HS-27A (cell line): ENCODE measurements around the gene MRPL11.
"Not testable (repeated sequence)": the region's sequence is repeated elsewhere in the genome, so short reads cannot be mapped to it uniquely, and the experiment has no call there.

Experiments
- DNase-seq: peaks from one replicate; pipeline ENCODE4 v3.0.0-alpha.2; 2012; ENCODE audit warnings: low read depth, missing footprints

Gene MRPL11

GRCh38 chr11:66467034-66467659 lies 28.5 kb upstream of the MRPL11 start:
- no peak for DNase-seq

- peak; percentile 70 for DNase-seq
These were observed 27.8 kb upstream of the MRPL11 start, which contains the start of gene PELI3 for GRCh38 chr11:66466225-66467033. PELI3 (plus strand) TSS chr11:66466905; CDS start chr11:66468129, 1,224 bp downstream.

DNA sequence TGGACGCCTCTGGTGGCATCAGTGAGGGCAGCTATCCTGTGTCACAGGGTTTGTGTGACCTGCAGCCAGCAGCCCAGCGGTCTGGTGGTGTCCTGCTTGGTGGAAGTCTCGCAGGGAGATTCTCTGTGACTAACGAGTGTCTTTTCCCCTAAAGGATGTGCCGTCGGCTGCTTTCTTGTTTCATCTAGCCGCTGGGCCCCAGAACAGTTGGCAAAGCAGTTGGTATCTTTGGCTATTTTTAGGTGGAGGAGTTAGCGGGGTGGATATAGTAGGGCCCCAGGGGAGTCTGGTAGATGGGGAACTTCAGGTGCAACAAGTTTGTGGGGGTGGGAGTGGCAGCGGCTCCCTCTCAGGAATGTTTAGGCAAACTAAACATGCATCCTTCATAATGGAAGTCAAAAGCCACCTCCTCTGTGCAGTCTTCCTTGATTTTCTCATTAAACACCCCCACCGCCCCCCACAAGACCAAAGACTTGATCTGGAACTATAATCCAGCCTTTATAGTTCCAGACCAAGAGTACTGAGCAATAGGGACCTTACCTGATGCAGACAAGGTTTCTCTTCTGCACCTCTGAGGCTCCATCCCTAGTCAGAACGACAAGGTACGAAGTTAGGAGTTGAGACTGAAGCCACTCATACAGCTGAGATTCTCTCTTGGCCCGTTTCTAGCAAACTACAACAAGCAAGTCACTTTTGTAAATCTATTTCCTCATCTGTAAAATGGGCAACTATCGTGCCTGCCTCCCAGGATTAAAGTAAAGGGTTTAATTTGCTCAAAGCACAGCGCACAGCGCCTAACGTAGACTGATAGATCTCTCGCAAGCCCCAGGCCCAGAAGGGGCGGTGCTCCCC lies 27.0 kb upstream of the MRPL11 start:
- DNase-seq = no peak

GRCh38 chr11:66464916-66465315 lies 26.3 kb upstream of the MRPL11 start:
- DNase-seq = no peak

DNA sequence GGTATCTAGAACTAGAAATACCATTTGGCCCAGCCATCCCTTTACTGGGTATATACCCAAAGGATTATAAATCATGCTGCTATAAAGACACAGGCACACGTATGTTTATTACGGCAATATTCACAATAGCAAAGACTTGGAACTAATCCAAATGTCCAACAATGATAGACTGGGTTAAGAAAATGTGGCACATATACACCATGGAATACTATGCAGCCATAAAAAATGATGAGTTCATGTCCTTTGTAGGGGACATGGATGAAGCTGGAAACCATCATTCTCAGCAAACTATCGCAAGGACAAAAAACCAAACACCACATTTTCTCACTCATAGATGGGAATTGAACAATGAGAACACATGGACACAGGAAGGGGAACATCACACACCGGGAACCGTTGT lies 25.5 kb upstream of the MRPL11 start:
- not testable (repeated sequence) for DNase-seq

DNA sequence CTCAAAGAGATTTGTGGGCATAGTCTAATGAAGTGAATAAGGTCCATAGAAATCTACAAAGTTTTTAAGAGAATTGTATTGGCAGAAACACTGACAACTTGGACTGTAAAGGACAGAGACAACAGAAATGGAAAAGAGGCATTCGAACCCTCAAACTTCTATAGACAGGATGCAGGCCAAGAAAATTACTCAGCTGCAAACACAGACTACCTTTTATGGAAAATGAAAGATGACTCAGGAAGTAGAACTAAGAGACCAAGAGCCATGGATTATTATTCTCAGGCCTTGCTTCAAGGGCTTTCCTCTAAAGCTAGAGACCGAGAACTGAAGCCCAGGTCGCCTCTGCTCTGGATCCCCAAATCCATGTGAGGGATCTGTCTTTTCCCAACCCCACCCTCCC lies 24.3 kb upstream of the MRPL11 start:
- DNase-seq = no peak

DNA sequence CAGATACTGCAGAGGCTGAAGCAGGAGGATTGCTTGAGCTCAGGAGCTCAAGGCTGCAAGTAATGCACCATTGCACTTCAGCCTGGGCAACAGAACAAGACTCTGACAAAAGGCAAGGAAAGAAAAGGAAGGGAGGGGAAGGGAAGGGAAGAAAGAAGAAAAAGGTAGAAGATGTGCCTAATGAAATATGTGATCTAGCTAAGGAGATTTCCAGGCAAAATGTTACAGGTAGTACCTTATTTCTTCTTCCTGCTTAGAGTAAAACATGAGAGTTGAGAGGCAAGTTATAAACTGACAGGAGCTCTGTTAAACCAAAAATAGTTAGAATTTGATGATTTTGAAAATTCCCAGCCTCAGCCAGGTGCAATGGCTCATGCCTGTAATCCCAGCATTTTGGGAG lies 23.4 kb upstream of the MRPL11 start:
- no peak for DNase-seq

GRCh38 chr11:66459138-66459778 lies 20.6 kb upstream of the MRPL11 start:
- no peak for DNase-seq

DNA sequence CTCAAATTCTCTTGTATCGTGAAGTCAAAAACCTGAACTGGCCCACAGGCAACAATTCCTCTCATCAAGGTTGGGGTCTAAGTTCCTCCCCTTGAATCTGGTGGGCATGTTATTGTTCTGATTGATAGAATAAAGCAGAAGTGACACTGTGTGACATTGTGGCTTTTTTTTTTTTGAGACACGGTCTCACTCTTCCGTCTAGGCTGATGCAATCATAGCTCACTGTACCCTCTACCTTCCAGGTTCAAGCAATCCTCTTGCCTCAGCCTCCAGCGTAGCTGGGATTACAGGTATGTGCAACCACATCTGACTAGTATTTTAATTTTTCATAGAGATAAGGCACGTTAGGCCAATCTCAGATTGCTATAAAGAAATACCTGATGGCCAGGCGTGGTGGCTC lies 19.2 kb upstream of the MRPL11 start:
- DNase-seq = no peak

DNA sequence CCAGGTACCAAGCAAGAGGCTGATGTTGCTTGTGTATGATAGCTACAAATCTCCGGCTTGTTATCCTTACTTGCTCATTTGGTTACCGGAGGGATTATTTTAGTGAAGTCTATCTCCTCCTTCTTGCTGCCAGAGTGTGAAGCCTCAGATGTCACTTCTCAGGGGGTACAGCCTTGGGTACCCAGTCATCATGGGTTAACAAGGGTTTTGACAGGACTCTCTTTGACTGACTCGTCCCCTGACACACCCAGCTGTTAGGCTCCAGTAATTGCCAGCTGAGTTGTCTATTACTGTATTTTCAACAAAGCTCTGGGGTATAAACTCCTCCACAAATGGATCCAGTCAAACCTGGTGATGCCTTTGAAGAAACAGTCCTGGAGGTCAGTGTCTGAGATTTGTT lies 16.2 kb upstream of the MRPL11 start:
- no peak for DNase-seq

GRCh38 chr11:66454247-66454646 lies 15.6 kb upstream of the MRPL11 start:
- no peak for DNase-seq

GRCh38 chr11:66451663-66452062 lies 13.0 kb upstream of the MRPL11 start:
- DNase-seq = no peak

GRCh38 chr11:66450560-66450959 lies 11.9 kb upstream of the MRPL11 start:
- DNase-seq = no peak

DNA sequence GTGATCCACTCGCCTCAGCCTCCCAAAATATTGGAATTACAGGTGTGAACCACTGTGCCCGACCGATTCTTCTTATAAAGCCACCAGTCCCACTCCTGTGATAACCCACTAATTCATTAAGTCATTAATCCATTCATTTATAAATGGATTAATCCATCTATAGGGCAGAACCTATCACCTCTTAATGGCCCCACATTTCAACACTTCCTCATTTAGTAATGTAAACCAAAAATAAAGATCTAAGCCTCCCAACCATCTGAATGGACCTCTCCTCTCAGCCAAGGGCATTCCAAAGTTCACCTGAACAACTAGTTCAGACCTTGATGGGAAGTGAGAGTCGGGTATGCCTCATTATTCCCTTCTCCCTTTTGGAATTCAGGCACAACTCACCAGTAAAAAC lies 9.9 kb upstream of the MRPL11 start:
- no peak for DNase-seq

GRCh38 chr11:66447012-66447411 lies 8.4 kb upstream of the MRPL11 start:
- no peak for DNase-seq

GRCh38 chr11:66443602-66444001 lies 5.0 kb upstream of the MRPL11 start:
- DNase-seq = peak; percentile 71

- not testable (repeated sequence) for DNase-seq
These were observed 2.3 kb upstream of the MRPL11 start for GRCh38 chr11:66440940-66441282.

- not testable (repeated sequence) for DNase-seq
These were observed 1.7 kb upstream of the MRPL11 start for GRCh38 chr11:66440101-66440939.

DNA sequence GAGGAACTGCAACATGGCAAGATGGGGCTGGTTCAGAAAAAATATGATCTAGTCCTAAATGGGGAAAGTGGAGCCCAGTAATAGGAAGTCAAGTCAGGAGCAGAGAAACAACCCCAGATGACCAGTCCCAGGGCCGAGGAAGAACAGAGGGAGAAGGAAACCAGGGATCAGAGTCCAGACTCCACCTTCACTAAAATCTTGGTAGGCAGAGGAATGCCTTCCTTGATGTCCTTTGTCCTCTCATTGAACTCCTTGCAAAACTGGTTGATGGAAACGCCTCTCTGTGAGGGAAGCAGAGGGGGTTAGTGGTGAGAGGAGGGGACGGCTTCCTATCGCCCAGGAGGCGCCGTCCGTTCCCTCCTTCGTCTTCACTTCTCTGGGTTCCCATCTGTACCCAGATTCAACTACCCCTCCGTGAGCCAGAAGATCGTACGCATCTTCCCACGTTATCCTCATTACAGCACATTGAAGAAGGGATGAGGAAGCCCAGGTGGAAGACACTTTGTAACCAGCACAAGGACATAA lies 607 bp downstream of the MRPL11 start:
- no peak for DNase-seq

DNA sequence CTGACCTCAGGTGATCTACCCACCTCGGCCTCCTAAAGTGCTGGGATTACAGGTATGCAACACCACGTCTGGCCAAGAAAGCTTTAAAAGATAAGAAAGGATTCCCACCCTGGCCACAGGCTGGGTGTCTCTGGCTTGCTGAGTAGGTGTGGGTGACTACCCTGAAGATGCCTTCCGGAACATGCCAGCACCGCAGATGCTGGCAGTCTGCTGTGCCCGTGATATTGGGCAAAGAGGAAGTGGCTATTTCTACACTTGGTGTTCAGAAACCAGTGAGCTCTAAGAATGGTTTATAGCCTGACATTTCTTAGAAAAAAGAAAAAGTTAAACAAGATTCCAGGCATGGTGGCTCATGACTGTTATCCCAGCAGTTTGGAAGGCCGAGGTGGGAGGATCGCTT lies 6.1 kb downstream of the MRPL11 start:
- DNase-seq = no peak

GRCh38 chr11:66431871-66432329 lies 6.7 kb downstream of the MRPL11 start:
- DNase-seq = not testable (repeated sequence)
